ENCODE measurements around the gene HIGD1C.

GRCh38 chr12:50991291-50991690 lies 38.9 kb downstream of the HIGD1C start:
- no peak for TF ChIP-seq CTCF (IDR thresholded peaks at IDR 0.05)
- TF ChIP-seq POLR2A (IDR thresholded peaks at IDR 0.05) = no peak

Data from adrenal gland (tissue), 5 donors.